GM12878 (cell line): ENCODE measurements around the gene LYL1. TPM values are rescaled to one million over a fixed set of nuclear protein-coding genes. Genes with fewer than 3 reads are reported as not detected.

Experiments used
- ATAC-seq: fragments of 200-7000 bp; cut with Tn5 transposase; 3 replicates; pipeline ENCODE4 v1.9.1; 2020; ENCODE audit warnings: mild to moderate bottlenecking, moderate library complexity
- BruUV-seq: library from RNA; stranded (reverse); fragments of 400-500 nt; replicated peaks from 2 replicates; lab custom pipeline; 2021; lab: Mats Ljungman, UMichigan
- CTCF ChIA-PET: fragments of 300-600 bp; sonication (Branson Sonifier 250); formaldehyde crosslinking; extraction: SDS; loops from one replicate; lab custom pipeline; 2021; ENCODE audit warnings: inconsistent platforms; lab: Yijun Ruan, JAX
- POLR2A ChIA-PET: fragments of 350-600 bp; formaldehyde crosslinking; extraction: SDS; loops from one replicate; lab custom pipeline; 2021; ENCODE audit warnings: inconsistent platforms; lab: Charles Lee
- RAD21 ChIA-PET: fragments of 300-600 bp; sonication (Branson Sonifier 250); formaldehyde crosslinking; loops from one replicate; lab custom pipeline; 2023; ENCODE audit warnings: antibody characterized with exemption; ENCODE audit not compliant: unreplicated experiment; lab: Charles Lee
- SMC1A ChIA-PET: fragments of 300-600 bp; sonication (Branson Sonifier 250); formaldehyde crosslinking; loops from one replicate; lab custom pipeline; 2023; ENCODE audit not compliant: unreplicated experiment, uncharacterized antibody; lab: Charles Lee
- DNase-seq: peaks from one replicate; pipeline ENCODE4 v3.0.0-alpha.2; 2011; ENCODE audit warnings: low read depth, low spot score
- FAIRE-seq: peaks from 3 replicates; lab custom pipeline; 2011; peaks lifted over from hg19 to GRCh38; lab: Jason Lieb, UNC
- H2AFZ ChIP-seq: 2 replicates; pipeline ENCODE4 v1.6.0; 2011; ENCODE audit warnings: low read depth, low read length, control low read depth; ENCODE audit not compliant: control insufficient read depth
- H3K27ac ChIP-seq: 2 replicates; pipeline ENCODE4 v1.5.1; 2011; ENCODE audit warnings: control low read depth; ENCODE audit not compliant: control insufficient read depth, insufficient read depth
- H3K27me3 ChIP-seq, 2 experiments: replicated peaks in 1 of 2; 2 replicates each; pipeline versions ENCODE4 v1.6.0 to v1.6.1; 2011; ENCODE audit warnings: low read length in 1 of 2; ENCODE audit not compliant: control insufficient read depth in 2 of 2, insufficient read depth in 2 of 2
- H3K36me3 ChIP-seq, 2 experiments: 2 replicates each; pipeline ENCODE4 v1.5.1; 2011; ENCODE audit warnings: low read length in 1 of 2; ENCODE audit not compliant: control insufficient read depth in 2 of 2, insufficient read depth in 2 of 2
- H3K4me1 ChIP-seq: 2 replicates; pipeline ENCODE4 v1.6.1; 2011; ENCODE audit warnings: mild to moderate bottlenecking, low read length, moderate library complexity, mixed read lengths; ENCODE audit not compliant: control insufficient read depth, insufficient read depth
- H3K4me2 ChIP-seq: 2 replicates; pipeline ENCODE4 v1.6.0; 2011; ENCODE audit warnings: control low read depth; ENCODE audit not compliant: control insufficient read depth, insufficient read depth
- H3K4me3 ChIP-seq: fragments of 200-600 bp; sonication (generic); 2 replicates; pipeline ENCODE4 v1.5.1; 2016
- H3K79me2 ChIP-seq: 2 replicates; pipeline ENCODE4 v1.6.0; 2011; ENCODE audit warnings: low read length; ENCODE audit not compliant: control insufficient read depth, insufficient read depth
- H3K9ac ChIP-seq: 2 replicates; pipeline ENCODE4 v1.8.0; 2011; ENCODE audit warnings: low read length, control low read depth, mixed read lengths; ENCODE audit not compliant: control insufficient read depth, insufficient read depth
- H3K9me3 ChIP-seq: replicated peaks from 3 replicates; pipeline ENCODE4 v1.5.1; 2011; ENCODE audit warnings: mild to moderate bottlenecking, low read length; ENCODE audit not compliant: control insufficient read depth, insufficient read depth
- H4K20me1 ChIP-seq: 2 replicates; pipeline ENCODE4 v1.6.0; 2011; ENCODE audit not compliant: control insufficient read depth, insufficient read depth
- BCL11A ChIP-seq: IDR thresholded peaks from 2 replicates; pipeline ENCODE4 v1.6.1; 2011; ENCODE audit warnings: low read depth, low read length
- CHD1 ChIP-seq: IDR thresholded peaks from 2 replicates; pipeline ENCODE4 v1.6.1; 2012; ENCODE audit warnings: low read depth, low read length, improper control_type of control experiment
- HCFC1 ChIP-seq: fragments of 150-350 bp; IDR thresholded peaks from 2 replicates; pipeline ENCODE4 v1.6.1; 2014; ENCODE audit warnings: low read length
- MTA2 ChIP-seq: fragments of 450-650 bp; IDR thresholded peaks from 2 replicates; pipeline ENCODE4 v1.6.1; 2016; ENCODE audit warnings: low read depth, mild to moderate bottlenecking, moderate library complexity
- MTA3 ChIP-seq: IDR thresholded peaks from 2 replicates; pipeline ENCODE4 v1.6.1; 2012; ENCODE audit warnings: low read length, inconsistent platforms, borderline replicate concordance
- RCOR1 ChIP-seq: conservative IDR thresholded peaks from 2 replicates; pipeline ENCODE4 v1.6.1; 2012; ENCODE audit warnings: low read depth, low read length, improper control_type of control experiment
- RUNX3 ChIP-seq: IDR thresholded peaks from 2 replicates; pipeline ENCODE4 v1.6.1; 2012; ENCODE audit warnings: low read length, inconsistent platforms
- SIX5 ChIP-seq: IDR thresholded peaks from 2 replicates; pipeline ENCODE4 v1.6.1; 2011; ENCODE audit warnings: mild to moderate bottlenecking, low read depth, low read length, moderate library complexity; ENCODE audit not compliant: severe bottlenecking
- TAF1 ChIP-seq: IDR thresholded peaks from 2 replicates; pipeline ENCODE4 v1.6.1; 2011; ENCODE audit warnings: mild to moderate bottlenecking, low read depth, low read length, borderline replicate concordance
- TBL1XR1 ChIP-seq: IDR thresholded peaks from 2 replicates; pipeline ENCODE4 v1.6.1; 2012; ENCODE audit warnings: low read depth, low read length, improper control_type of control experiment
- WGBS: methylation state at CpG from one replicate; pipeline ENCODE4 v1.1.6; 2016; ENCODE audit warnings: low lambda C conversion rate; ENCODE audit not compliant: insufficient replicate concordance, insufficient coverage; ENCODE audit errors: missing lambda C conversion rate; 5-methylcytosine and 5-hydroxymethylcytosine counted together
- in situ Hi-C: fragments of 300-500 bp; cut with MboI; formaldehyde crosslinking; loops from 9 replicates; pipeline ENCODE4 v1.14.3; 2018; ENCODE audit warnings: mixed read lengths
- intact Hi-C: fragments of 100-400 bp; cut with micrococcal nuclease; formaldehyde crosslinking; loops from one replicate; pipeline ENCODE4 v1.14.2; 2022; ENCODE audit not compliant: unreplicated experiment
- polyA plus RNA-seq, 11 experiments: library from polyadenylated mRNA; depleted of rRNA in 4 of 11; unstranded in 6 of 11; stranded (reverse) in 5 of 11; fragments of >200 nt; fragmentation: Nextera tagmentation in 4 of 11; fragmentation: Illumina TruSeq in 1 of 11; extraction: Ambion mirVana in 4 of 11; extraction: Trizol in 1 of 11; gene quantifications; 1 replicate in 1 of 11; 2 replicates in 10 of 11; pipeline versions ENCODE4 v1.2.1 to v1.2.3, GENCODE V29; 2011 to 2016; ENCODE audit warnings: inconsistent platforms in 2 of 11, missing spikeins in 2 of 11, low read depth in 1 of 11
- total RNA-seq, 4 experiments: library from RNA; depleted of rRNA in 3 of 4; stranded (reverse); fragments of >200 nt in 3 of 4; fragmentation: Illumina TruSeq in 1 of 4; extraction: Trizol in 1 of 4; gene quantifications; 2 replicates each; pipeline versions ENCODE4 v1.2.1 to v1.2.3, GENCODE V29; 2013 to 2021
- TF ChIP-seq, protein P1 (sequence below): fragments of 450-650 bp; IDR thresholded peaks from 2 replicates; pipeline ENCODE4 v1.6.1; 2016; ENCODE audit warnings: mild to moderate bottlenecking
- TF ChIP-seq, protein P2 (sequence below), 3 experiments: IDR thresholded peaks in 2 of 3; conservative IDR thresholded peaks in 1 of 3; 2 replicates each; pipeline ENCODE4 v1.5.1; 2011; ENCODE audit warnings: low read depth in 3 of 3, low read length in 3 of 3, mild to moderate bottlenecking in 3 of 3, control low read depth in 2 of 3, moderate library complexity in 2 of 3, inconsistent platforms in 1 of 3, mixed read lengths in 1 of 3; ENCODE audit not compliant: control insufficient read depth in 2 of 3, insufficient read depth in 1 of 3; ENCODE audit errors: extremely low read depth in 1 of 3
- TF ChIP-seq, protein P3 (sequence below): IDR thresholded peaks from 2 replicates; pipeline ENCODE4 v1.6.1; 2011; ENCODE audit warnings: mild to moderate bottlenecking, low read depth, low read length, moderate library complexity; ENCODE audit not compliant: insufficient replicate concordance
- TF ChIP-seq, protein P4 (sequence below): fragments of 150-350 bp; IDR thresholded peaks from 2 replicates; pipeline ENCODE4 v1.6.1; 2014; ENCODE audit warnings: mild to moderate bottlenecking, low read depth, low read length
- TF ChIP-seq, protein P5 (sequence below): IDR thresholded peaks from 2 replicates; pipeline ENCODE4 v1.6.1; 2011; ENCODE audit warnings: borderline replicate concordance, low read depth, mild to moderate bottlenecking, moderate library complexity, mixed read lengths, low read length; ENCODE audit not compliant: insufficient read depth; ENCODE audit errors: extremely low read length

Gene LYL1
- total and polyA plus RNA-seq, 10 of the 15 experiments (the other 5 are each of a cell fraction or from before 2014, with no cell fraction given): 0.10 to 34.8 (median 4.4) TPM

DNA sequence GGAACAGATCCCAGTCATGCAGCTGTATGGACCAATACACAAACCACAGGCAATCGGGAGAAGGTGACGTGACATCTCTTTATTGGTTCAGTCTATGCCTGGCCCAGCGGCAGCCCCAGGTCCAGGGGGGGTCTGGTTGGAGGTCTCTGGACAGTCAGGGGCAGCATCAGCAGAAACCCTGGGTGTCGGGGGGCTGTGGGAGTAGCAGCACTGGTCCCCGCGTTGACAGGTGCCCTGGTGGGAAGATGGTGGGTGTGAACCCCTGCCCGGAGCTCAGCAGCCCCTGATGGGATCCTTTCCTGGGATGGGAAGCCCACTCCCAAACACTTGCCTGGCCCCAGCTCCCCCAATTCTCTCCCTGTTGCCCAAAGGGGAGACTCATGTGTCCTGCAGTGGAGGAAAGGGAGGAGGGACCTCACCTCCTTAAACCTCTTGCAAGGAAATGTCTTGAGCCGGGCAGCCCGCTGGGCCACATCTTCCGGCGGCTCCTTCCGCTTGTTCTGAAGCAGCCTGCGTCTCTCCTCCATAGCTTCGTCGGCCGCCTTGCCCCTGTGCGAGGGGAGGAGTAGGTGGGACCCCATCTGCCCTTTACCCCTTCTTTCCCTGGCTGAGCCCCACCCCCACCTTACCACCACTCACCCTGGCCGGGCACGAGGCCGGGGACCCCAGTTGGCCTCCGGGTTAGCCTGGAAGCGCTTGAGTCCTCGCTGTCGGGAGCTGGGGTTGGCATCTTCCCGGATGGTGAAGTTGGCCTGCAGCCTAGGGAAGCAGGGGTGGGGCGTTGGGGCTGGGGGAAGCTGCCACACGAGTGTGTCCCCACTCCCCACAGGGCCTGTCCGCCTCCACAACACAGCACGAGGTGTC is 2.4 kb upstream of the LYL1 start:
- in situ Hi-C loops: no loop called here
- H3K4me2 ChIP-seq: peak overlapping the region; percentile 81
- TF ChIP-seq, protein P1, sequence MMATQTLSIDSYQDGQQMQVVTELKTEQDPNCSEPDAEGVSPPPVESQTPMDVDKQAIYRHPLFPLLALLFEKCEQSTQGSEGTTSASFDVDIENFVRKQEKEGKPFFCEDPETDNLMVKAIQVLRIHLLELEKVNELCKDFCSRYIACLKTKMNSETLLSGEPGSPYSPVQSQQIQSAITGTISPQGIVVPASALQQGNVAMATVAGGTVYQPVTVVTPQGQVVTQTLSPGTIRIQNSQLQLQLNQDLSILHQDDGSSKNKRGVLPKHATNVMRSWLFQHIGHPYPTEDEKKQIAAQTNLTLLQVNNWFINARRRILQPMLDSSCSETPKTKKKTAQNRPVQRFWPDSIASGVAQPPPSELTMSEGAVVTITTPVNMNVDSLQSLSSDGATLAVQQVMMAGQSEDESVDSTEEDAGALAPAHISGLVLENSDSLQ: no peak
- TF ChIP-seq RCOR1: no peak
- no peak for TF ChIP-seq TBL1XR1
- TF ChIP-seq, protein P2, sequence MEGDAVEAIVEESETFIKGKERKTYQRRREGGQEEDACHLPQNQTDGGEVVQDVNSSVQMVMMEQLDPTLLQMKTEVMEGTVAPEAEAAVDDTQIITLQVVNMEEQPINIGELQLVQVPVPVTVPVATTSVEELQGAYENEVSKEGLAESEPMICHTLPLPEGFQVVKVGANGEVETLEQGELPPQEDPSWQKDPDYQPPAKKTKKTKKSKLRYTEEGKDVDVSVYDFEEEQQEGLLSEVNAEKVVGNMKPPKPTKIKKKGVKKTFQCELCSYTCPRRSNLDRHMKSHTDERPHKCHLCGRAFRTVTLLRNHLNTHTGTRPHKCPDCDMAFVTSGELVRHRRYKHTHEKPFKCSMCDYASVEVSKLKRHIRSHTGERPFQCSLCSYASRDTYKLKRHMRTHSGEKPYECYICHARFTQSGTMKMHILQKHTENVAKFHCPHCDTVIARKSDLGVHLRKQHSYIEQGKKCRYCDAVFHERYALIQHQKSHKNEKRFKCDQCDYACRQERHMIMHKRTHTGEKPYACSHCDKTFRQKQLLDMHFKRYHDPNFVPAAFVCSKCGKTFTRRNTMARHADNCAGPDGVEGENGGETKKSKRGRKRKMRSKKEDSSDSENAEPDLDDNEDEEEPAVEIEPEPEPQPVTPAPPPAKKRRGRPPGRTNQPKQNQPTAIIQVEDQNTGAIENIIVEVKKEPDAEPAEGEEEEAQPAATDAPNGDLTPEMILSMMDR (IDR thresholded peaks at IDR 0.05 in 2 of 3, conservative IDR thresholded peaks at IDR 0.05 in 1 of 3; ENCODE audit: control insufficient read depth in 2 of 3, extremely low read depth in 1 of 3, insufficient read depth in 1 of 3, low read depth in 3 of 3, low read length in 3 of 3): 0 out of 6 replicates have a peak, but pooled peaks of 1 of the 3 experiments have one; percentile 3
- TF ChIP-seq, protein P3, sequence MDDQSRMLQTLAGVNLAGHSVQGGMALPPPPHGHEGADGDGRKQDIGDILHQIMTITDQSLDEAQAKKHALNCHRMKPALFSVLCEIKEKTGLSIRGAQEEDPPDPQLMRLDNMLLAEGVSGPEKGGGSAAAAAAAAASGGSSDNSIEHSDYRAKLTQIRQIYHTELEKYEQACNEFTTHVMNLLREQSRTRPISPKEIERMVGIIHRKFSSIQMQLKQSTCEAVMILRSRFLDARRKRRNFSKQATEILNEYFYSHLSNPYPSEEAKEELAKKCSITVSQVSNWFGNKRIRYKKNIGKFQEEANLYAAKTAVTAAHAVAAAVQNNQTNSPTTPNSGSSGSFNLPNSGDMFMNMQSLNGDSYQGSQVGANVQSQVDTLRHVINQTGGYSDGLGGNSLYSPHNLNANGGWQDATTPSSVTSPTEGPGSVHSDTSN: no peak
- no peak; the same call in 1 of the 2 replicates for TF ChIP-seq MTA2
- no peak for TF ChIP-seq HCFC1
- no peak for TF ChIP-seq RUNX3
- no peak for TF ChIP-seq MTA3
- no peak for TF ChIP-seq BCL11A
- TF ChIP-seq, protein P4, sequence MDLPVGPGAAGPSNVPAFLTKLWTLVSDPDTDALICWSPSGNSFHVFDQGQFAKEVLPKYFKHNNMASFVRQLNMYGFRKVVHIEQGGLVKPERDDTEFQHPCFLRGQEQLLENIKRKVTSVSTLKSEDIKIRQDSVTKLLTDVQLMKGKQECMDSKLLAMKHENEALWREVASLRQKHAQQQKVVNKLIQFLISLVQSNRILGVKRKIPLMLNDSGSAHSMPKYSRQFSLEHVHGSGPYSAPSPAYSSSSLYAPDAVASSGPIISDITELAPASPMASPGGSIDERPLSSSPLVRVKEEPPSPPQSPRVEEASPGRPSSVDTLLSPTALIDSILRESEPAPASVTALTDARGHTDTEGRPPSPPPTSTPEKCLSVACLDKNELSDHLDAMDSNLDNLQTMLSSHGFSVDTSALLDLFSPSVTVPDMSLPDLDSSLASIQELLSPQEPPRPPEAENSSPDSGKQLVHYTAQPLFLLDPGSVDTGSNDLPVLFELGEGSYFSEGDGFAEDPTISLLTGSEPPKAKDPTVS: no peak
- TF ChIP-seq, protein P5, sequence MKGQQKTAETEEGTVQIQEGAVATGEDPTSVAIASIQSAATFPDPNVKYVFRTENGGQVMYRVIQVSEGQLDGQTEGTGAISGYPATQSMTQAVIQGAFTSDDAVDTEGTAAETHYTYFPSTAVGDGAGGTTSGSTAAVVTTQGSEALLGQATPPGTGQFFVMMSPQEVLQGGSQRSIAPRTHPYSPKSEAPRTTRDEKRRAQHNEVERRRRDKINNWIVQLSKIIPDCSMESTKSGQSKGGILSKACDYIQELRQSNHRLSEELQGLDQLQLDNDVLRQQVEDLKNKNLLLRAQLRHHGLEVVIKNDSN: no peak
- TF ChIP-seq SIX5: no peak
- no peak for TF ChIP-seq CHD1
- TF ChIP-seq TAF1: 0 out of 2 replicates have a peak, but pooled peaks have one; percentile 25

More for the DNA sequence above, 2.4 kb upstream of the LYL1 start:
- peak overlapping the region; percentile 68 for H3K9ac ChIP-seq
- intact Hi-C loops: loop anchor here (5.0 kb wide), 2 partner anchors 47 to 157 kb away; partner anchors contain the start of genes IER2 and STX10
- H4K20me1 ChIP-seq: no peaks in the 10 kb centered on the region
- TSS peak; percentile 46 for BruUV-seq
- H3K79me2 ChIP-seq: peaks cover 5% of the 10 kb centered on the region; the same call in 1 of the 2 replicates
- ATAC-seq: no peak
- peak overlapping the region; percentile 61 for H3K4me3 ChIP-seq
- POLR2A ChIA-PET: interaction anchor here (2.3 kb wide), 1 partner anchor 12 kb away, joined by 7 read pairs; the partner anchor contains the start of genes NACC1 and TRMT1
- H3K9me3 ChIP-seq: no peaks in the 10 kb centered on the region; the same call in 2 of the 3 replicates
- peak overlapping the region; percentile 90 for H3K27ac ChIP-seq
- peak; percentile 52 for FAIRE-seq
- 4% methylated on average over 27 of the region's 29 CpGs for WGBS
- peak overlapping the region; percentile 40 for H2AFZ ChIP-seq
- peaks cover 2 to 9% of the 10 kb centered on the region in 2 experiments; a peak in 2 of 4 replicates for H3K36me3 ChIP-seq
- DNase-seq: no peak
- CTCF ChIA-PET: interaction anchor here (0.8 to 3.8 kb wide), 13 partner anchors 8 to 241 kb away, joined by 3 to 13 read pairs (median 4); partner anchors contain the start of gene NACC1
- RAD21 ChIA-PET: interaction anchor here (0.8 to 3.3 kb wide), 5 partner anchors 10 to 128 kb away, joined by 3 to 18 read pairs (median 3); partner anchors contain the start of gene NACC1
- SMC1A ChIA-PET: interaction anchor here (0.9 to 2.0 kb wide), 4 partner anchors 13 to 39 kb away, joined by 3 to 6 read pairs (median 4); partner anchors contain the start of gene NACC1
- peaks cover 34% of the 10 kb centered on the region for H3K4me1 ChIP-seq
- H3K27me3 ChIP-seq: no peaks in the 10 kb centered on the region
